HepG2 (cell line): ENCODE measurements around the gene CEBPB.

Source experiments
- MXD3 ChIP-seq: IDR thresholded peaks from 2 replicates; pipeline ENCODE4 v1.6.1; 2016; ENCODE audit warnings: mild to moderate bottlenecking, missing biosample characterization, missing genetic modification reagents
- POLR2A ChIP-seq, 2 experiments: IDR thresholded peaks; 2 replicates each; pipeline ENCODE4 v1.6.1; 2011; ENCODE audit warnings: low read depth in 2 of 2, low read length in 2 of 2, mild to moderate bottlenecking in 1 of 2, moderate library complexity in 1 of 2; ENCODE audit not compliant: insufficient read depth in 1 of 2
- SP2 ChIP-seq: sonication (generic); formaldehyde crosslinking; IDR thresholded peaks from 2 replicates; pipeline ENCODE4 v1.5.1; 2020; ENCODE audit warnings: mild to moderate bottlenecking, missing genetic modification reagents
- THAP7 ChIP-seq: sonication (generic); formaldehyde crosslinking; IDR thresholded peaks from 2 replicates; pipeline ENCODE4 v1.8.1; 2023; ENCODE audit warnings: mild to moderate bottlenecking, missing genetic modification reagents
- ZNF563 ChIP-seq: sonication (generic); formaldehyde crosslinking; IDR thresholded peaks from 2 replicates; pipeline ENCODE4 v1.8.0; 2022; ENCODE audit warnings: mild to moderate bottlenecking, moderate library complexity, missing genetic modification reagents
- ZNF841 ChIP-seq: sonication (generic); formaldehyde crosslinking; IDR thresholded peaks from 2 replicates; pipeline ENCODE4 v1.8.1; 2023; ENCODE audit warnings: missing genetic modification reagents, borderline replicate concordance

GRCh38 chr20:50188287-50188688 is 2.3 kb upstream of the CEBPB start:
- TF ChIP-seq ZNF841 (CRISPR knock-in tag) = no peak
- TF ChIP-seq SP2 (CRISPR knock-in tag) = no peak
- TF ChIP-seq POLR2A (IDR thresholded peaks at IDR 0.05; ENCODE audit: insufficient read depth in 1 of 2, low read depth in 2 of 2, low read length in 2 of 2) = no peak
- no peak for TF ChIP-seq MXD3 (CRISPR knock-in tag)
- TF ChIP-seq THAP7 (CRISPR knock-in tag) = no peak
- no peak for TF ChIP-seq ZNF563
